PC-9 (cell line): ENCODE measurements around the gene SLCO2A1. TPM values are rescaled to one million over a fixed set of nuclear protein-coding genes. Genes with fewer than 3 reads are reported as not detected.

Source experiments
- BruUV-seq: library from RNA; stranded (reverse); fragments of 400-500 nt; replicated peaks from 2 replicates; lab custom pipeline; 2021; lab: Mats Ljungman, UMichigan
- CTCF ChIA-PET: fragments of 300-600 bp; sonication (Branson Sonifier 250); formaldehyde crosslinking; loops from one replicate; lab custom pipeline; 2022; ENCODE audit warnings: antibody characterized with exemption; lab: Charles Lee
- POLR2A ChIA-PET: fragments of 300-600 bp; sonication (Branson Sonifier 250); formaldehyde crosslinking; loops from one replicate; lab custom pipeline; 2022; ENCODE audit warnings: antibody characterized with exemption; ENCODE audit not compliant: unreplicated experiment; lab: Charles Lee
- DNase-seq, 2 experiments: peaks; one replicate each; pipeline versions ENCODE4 v3.0.0 to v3.0.0-alpha.2; 2015 to 2022; ENCODE audit warnings: mixed read lengths in 1 of 2
- H2AFZ ChIP-seq: fragments of 200-600 bp; sonication (generic); 2 replicates; pipeline ENCODE4 v1.8.1; 2017; ENCODE audit warnings: antibody characterized with exemption
- H3F3A ChIP-seq: fragments of 200-600 bp; sonication (generic); 2 replicates; pipeline ENCODE4 v1.8.1; 2017; ENCODE audit warnings: antibody characterized with exemption, mild to moderate bottlenecking, low read depth; ENCODE audit not compliant: insufficient read depth
- H3K27ac ChIP-seq: fragments of 200-600 bp; sonication (generic); 2 replicates; pipeline ENCODE4 v1.6.1; 2016; ENCODE audit warnings: mixed run types
- H3K27me3 ChIP-seq: fragments of 200-600 bp; sonication (generic); 2 replicates; pipeline ENCODE4 v1.6.1; 2016; ENCODE audit warnings: low read depth, mixed run types; ENCODE audit not compliant: insufficient read depth
- H3K36me3 ChIP-seq: fragments of 200-600 bp; sonication (generic); 2 replicates; pipeline ENCODE4 v1.6.1; 2016; ENCODE audit warnings: low read depth, mixed run types
- H3K4me1 ChIP-seq: fragments of 200-600 bp; sonication (generic); replicated peaks from 2 replicates; pipeline ENCODE4 v1.6.1; 2016; ENCODE audit warnings: mixed run types; ENCODE audit not compliant: insufficient read depth
- H3K4me2 ChIP-seq: fragments of 200-600 bp; sonication (generic); 2 replicates; pipeline ENCODE4 v1.6.1; 2017; ENCODE audit warnings: mixed run types
- H3K4me3 ChIP-seq: fragments of 200-600 bp; sonication (generic); 2 replicates; pipeline ENCODE4 v1.6.1; 2016; ENCODE audit warnings: mixed run types
- H3K79me2 ChIP-seq: fragments of 200-600 bp; sonication (generic); 2 replicates; pipeline ENCODE4 v1.6.1; 2017; ENCODE audit warnings: low read depth, mixed run types
- H3K9me2 ChIP-seq: fragments of 200-600 bp; sonication (generic); 2 replicates; pipeline ENCODE4 v1.8.1; 2017; ENCODE audit warnings: mild to moderate bottlenecking; ENCODE audit not compliant: insufficient read depth
- H3K9me3 ChIP-seq: fragments of 200-600 bp; sonication (generic); 2 replicates; pipeline ENCODE4 v1.8.1; 2016; ENCODE audit warnings: low read depth; ENCODE audit not compliant: insufficient read depth
- H4K20me1 ChIP-seq: fragments of 200-600 bp; sonication (generic); 2 replicates; pipeline ENCODE4 v1.8.1; 2017; ENCODE audit not compliant: insufficient read depth
- CTCF ChIP-seq: fragments of 200-600 bp; sonication (generic); conservative IDR thresholded peaks from 2 replicates; pipeline ENCODE4 v1.6.1; 2017; ENCODE audit warnings: mixed run types, antibody characterized with exemption, mild to moderate bottlenecking, moderate library complexity
- EZH2 ChIP-seq: fragments of 200-600 bp; sonication (generic); IDR thresholded peaks from 2 replicates; pipeline ENCODE4 v1.8.0; 2017; ENCODE audit warnings: antibody characterized with exemption, low read depth
- intact Hi-C: fragments of 100-400 bp; cut with micrococcal nuclease; formaldehyde crosslinking; loops from one replicate; pipeline ENCODE4 v1.10.0; 2022; ENCODE audit not compliant: unreplicated experiment
- total RNA-seq: library from RNA; stranded (reverse); gene quantifications from 2 replicates; pipeline ENCODE4 v1.2.3, GENCODE V29; 2021

The SLCO2A1 gene
- total RNA-seq, 1 experiment from 2014 or later = 0.44 TPM

- CTCF ChIA-PET = interaction anchor here (0.5 kb wide), 1 partner anchor 132 kb away, joined by 3 read pairs; no protein-coding TSS in a partner anchor
- no TSS peak for BruUV-seq
- no peak overlapping the region for H3K4me3 ChIP-seq
- no peak for TF ChIP-seq CTCF
- TF ChIP-seq EZH2 = no peak
- no peaks in the 10 kb centered on the region for H3K9me3 ChIP-seq
- H3K27ac ChIP-seq = no peak overlapping the region
- no peak overlapping the region for H3K4me2 ChIP-seq
- H3K36me3 ChIP-seq = no peaks in the 10 kb centered on the region
- H4K20me1 ChIP-seq = no peaks in the 10 kb centered on the region
- H3K4me1 ChIP-seq = no peaks in the 10 kb centered on the region
- no peaks in the 10 kb centered on the region for H3K9me2 ChIP-seq
- peaks cover 7% of the 10 kb centered on the region; the same call in 1 of the 2 replicates for H3K27me3 ChIP-seq
- no peaks in the 10 kb centered on the region for H3F3A ChIP-seq
- no peaks in the 10 kb centered on the region for H3K79me2 ChIP-seq
- intact Hi-C loops = no loop called here
- H2AFZ ChIP-seq = no peak overlapping the region
- POLR2A ChIA-PET = no interaction called here
- DNase-seq = no peak
Observed at GRCh38 chr3:134057654-134058110, 28.0 kb upstream of the SLCO2A1 start.

GRCh38 chr3:134057006-134057653 is 27.4 kb upstream of the SLCO2A1 start:
- no peak for TF ChIP-seq CTCF
- no peak overlapping the region for H2AFZ ChIP-seq
- no peak for DNase-seq
- intact Hi-C loops = no loop called here
- H3K9me2 ChIP-seq = no peaks in the 10 kb centered on the region
- no peaks in the 10 kb centered on the region for H3F3A ChIP-seq
- H3K27me3 ChIP-seq = peaks cover 3% of the 10 kb centered on the region; the same call in 1 of the 2 replicates
- no peaks in the 10 kb centered on the region for H3K36me3 ChIP-seq
- BruUV-seq = no TSS peak
- no peak overlapping the region for H3K27ac ChIP-seq
- H3K4me3 ChIP-seq = no peak overlapping the region
- no peak overlapping the region for H3K4me2 ChIP-seq
- no peaks in the 10 kb centered on the region for H3K9me3 ChIP-seq
- no peaks in the 10 kb centered on the region for H4K20me1 ChIP-seq
- POLR2A ChIA-PET = no interaction called here
- H3K79me2 ChIP-seq = no peaks in the 10 kb centered on the region
- no peaks in the 10 kb centered on the region for H3K4me1 ChIP-seq
- CTCF ChIA-PET = no interaction called here

- ChIA-PET POLR2A (no interaction called here), CTCF (no interaction called here)
- H4K20me1 ChIP-seq = no peaks in the 10 kb centered on the region
- no peak overlapping the region for H3K27ac ChIP-seq
- no peak overlapping the region for H2AFZ ChIP-seq
- intact Hi-C loops = no loop called here
- no peak for DNase-seq
- H3K27me3 ChIP-seq = no peaks in the 10 kb centered on the region
- H3K4me1 ChIP-seq = no peaks in the 10 kb centered on the region
- H3K4me3 ChIP-seq = no peak overlapping the region
- BruUV-seq = no TSS peak
- H3F3A ChIP-seq = no peaks in the 10 kb centered on the region
- no peaks in the 10 kb centered on the region for H3K79me2 ChIP-seq
- H3K9me3 ChIP-seq = no peaks in the 10 kb centered on the region
- H3K36me3 ChIP-seq = no peaks in the 10 kb centered on the region
- no peaks in the 10 kb centered on the region for H3K9me2 ChIP-seq
- TF ChIP-seq CTCF (no peak), EZH2 (no peak)
- no peak overlapping the region for H3K4me2 ChIP-seq
Observed at GRCh38 chr3:134056464-134056891, 26.8 kb upstream of the SLCO2A1 start.
